Ovary (tissue), 10 donors: Measurements from ENCODE around the gene TMEM145. TPM values are rescaled to one million over a fixed set of nuclear protein-coding genes. Genes with fewer than 3 reads are reported as not detected.
"Not testable (repeated sequence)": the region's sequence is repeated elsewhere in the genome, so short reads cannot be mapped to it uniquely, and the experiment has no call there.

Source experiments
- DNase-seq, 5 donors: peaks; one replicate each; pipeline ENCODE4 v3.0.0-alpha.2; 2019 to 2020
- H3K27ac ChIP-seq, 2 donors: fragments of 200-600 bp; one replicate each; pipeline versions ENCODE4 v1.5.1 to v1.8.0; 2019 to 2022
- H3K27me3 ChIP-seq: fragments of 200-600 bp; one replicate; pipeline ENCODE4 v1.8.0; 2022
- H3K36me3 ChIP-seq: fragments of 200-600 bp; sonication (generic); one replicate; pipeline ENCODE4 v1.5.1; 2019
- H3K4me1 ChIP-seq: one replicate; pipeline ENCODE4 v1.8.1; 2013; ENCODE audit warnings: mild to moderate bottlenecking, moderate library complexity; ENCODE audit not compliant: insufficient read depth
- H3K4me3 ChIP-seq: fragments of 200-600 bp; sonication (generic); one replicate; pipeline ENCODE4 v1.5.1; 2017
- H3K9me3 ChIP-seq, 2 donors: fragments of 200-600 bp in 1 of 2; sonication (generic) in 1 of 2; one replicate each; pipeline versions ENCODE4 v1.5.1 to v1.8.1; 2013 to 2019; ENCODE audit warnings: mild to moderate bottlenecking in 1 of 2, moderate library complexity in 1 of 2
- EP300 ChIP-seq: sonication (generic); formaldehyde crosslinking; IDR thresholded peaks from one replicate; pipeline ENCODE4 v1.6.1; 2017; ENCODE audit warnings: antibody characterized with exemption
- POLR2A ChIP-seq: fragments of 450-650 bp; IDR thresholded peaks from one replicate; pipeline ENCODE4 v1.6.1; 2017; ENCODE audit warnings: antibody characterized with exemption, mild to moderate bottlenecking, moderate library complexity
- WGBS, 3 donors: extraction: QIAGEN DNeasy Blood & Tissue Kit in 1 of 3; methylation state at CpG; one replicate each; pipeline versions ENCODE4 v1.1.5 to v1.1.7; 2013 to 2017; 5-methylcytosine and 5-hydroxymethylcytosine counted together
- intact Hi-C, 4 donors: fragments of 100-400 bp; cut with DNase I; formaldehyde crosslinking; loops; one replicate each; pipeline versions ENCODE4 v1.11.0 to v1.15.1; 2022 to 2023
- long read RNA-seq, 3 donors: library from polyadenylated mRNA in 2 of 3; unstranded in 2 of 3; transcript quantifications; one replicate each; pipeline ENCODE4 v2.0.0 and lab custom pipeline, GENCODE V29; 2021 to 2026
- polyA plus RNA-seq, 2 donors: library from polyadenylated mRNA; stranded (reverse); fragments of 200-250 nt in 1 of 2; fragments of 350-450 nt in 1 of 2; fragmentation: Illumina TruSeq in 1 of 2; extraction: RNeasy Lipid Tissue Mini Kit (QIAGEN cat#74804) in 1 of 2; gene quantifications; one replicate each; pipeline ENCODE4 v1.2.3, GENCODE V29; 2013 to 2014
- total RNA-seq, 7 donors: library from RNA; depleted of rRNA in 2 of 7; stranded (reverse); fragments of >200 nt in 2 of 7; fragmentation: NEBNext Ultra II Directional in 3 of 7; extraction: Animal tissue kit (Norgen Biotek cat#: 25700) in 3 of 7; gene quantifications; one replicate each; pipeline versions ENCODE4 v1.1.0 to v1.2.4, GENCODE V29; 2016 to 2023
- TF ChIP-seq, protein P1 (sequence below), 3 donors: fragments of 450-650 bp in 2 of 3; fragments of 200-600 bp in 1 of 3; IDR thresholded peaks; one replicate each; pipeline versions ENCODE4 v1.5.1 to v1.8.0; 2016 to 2022; ENCODE audit warnings: antibody characterized with exemption in 3 of 3, mild to moderate bottlenecking in 1 of 3
- donor health status: DM: no; HTN: no; CAD: no; lungs with moderate emphysema.
- donor health status: DM: no; HTN: no; CAD: no.
- donor health status: Bipolar disorder and iron deficiency.
- donor health status: DM: yes; HTN: yes; CAD: no.
- donor health status: DM: no; HTN: no; CAD: no.
- donor health status: DM: yes; HTN: yes; CAD: no.

Gene TMEM145
- 1 to 10 TPM in 1 of 7 donors, under 1 TPM in 4, not detected in 2; 0.20 to 1.7 (median 0.31) TPM for total RNA-seq
- polyA plus RNA-seq: under 1 TPM in 1 of 2 donors, not detected in 1; 0.08 TPM
- long read RNA-seq, donor 1: 0 reads
- long read RNA-seq, donor 2, partial matches to known transcripts: 0 of 1 reads
- long read RNA-seq, donor 2, other reads (novel, unspliced or antisense): 0 of 1 reads
- long read RNA-seq, donor 3, partial matches to known transcripts: 0 of 1 reads
- long read RNA-seq, donor 3, other reads (novel, unspliced or antisense): 1 of 1 reads

DNA sequence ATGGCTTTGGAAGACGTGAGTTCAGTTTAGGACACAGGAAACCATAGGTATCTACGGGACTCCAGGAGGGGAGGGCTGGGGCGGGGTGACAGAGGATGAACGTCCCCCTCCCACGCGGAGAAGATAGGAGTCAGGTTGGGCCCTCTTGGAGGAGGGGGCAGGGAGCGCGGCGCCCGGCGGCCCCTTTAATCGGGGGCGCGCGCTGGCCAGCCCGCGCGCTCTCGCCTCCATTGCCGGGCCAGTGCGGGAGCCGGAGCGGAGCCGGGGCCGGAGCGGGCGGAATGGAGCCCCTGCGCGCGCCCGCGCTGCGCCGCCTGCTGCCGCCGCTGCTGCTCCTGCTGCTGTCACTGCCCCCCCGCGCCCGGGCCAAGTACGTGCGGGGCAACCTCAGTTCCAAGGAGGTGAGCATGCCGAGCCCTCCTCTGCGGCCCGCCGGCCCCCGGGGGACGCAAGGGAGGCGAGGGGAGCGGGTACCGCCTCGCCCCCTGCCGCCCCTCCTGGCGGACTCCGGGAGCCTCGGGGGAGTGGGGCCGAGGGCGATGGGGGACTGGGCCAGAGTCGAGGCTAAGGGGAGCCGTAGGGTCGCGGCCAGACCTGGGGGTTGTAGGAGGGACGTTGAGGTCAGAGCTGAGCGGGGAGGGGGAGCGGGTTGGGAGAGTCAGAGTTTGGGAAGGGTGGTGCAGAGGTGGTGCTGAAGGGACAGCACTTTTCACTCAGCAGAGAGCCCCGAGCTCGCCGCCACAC, at the start of gene TMEM145:
Gene TMEM145 (plus strand): TSS at position 214 of the 744 bp plus-strand sequence. CDS start 68 bp downstream, at position 282.
- H3K27me3 ChIP-seq: no peaks in the 10 kb centered on the region
- intact Hi-C loops: no loop called here
- no peaks in the 10 kb centered on the region for H3K9me3 ChIP-seq
- 0 to 2% (median 1%) methylated on average over 26 to 67 of the region's 67 CpGs for WGBS, 3 donors
- DNase-seq: peak; percentile 21 to 65 (median 42)
- H3K27ac ChIP-seq: no peak within 1 kb of the TSS
- no peaks in the 10 kb centered on the region for H3K36me3 ChIP-seq
- TF ChIP-seq EP300 (no peak), POLR2A (no peak)
- TF ChIP-seq, protein P1, sequence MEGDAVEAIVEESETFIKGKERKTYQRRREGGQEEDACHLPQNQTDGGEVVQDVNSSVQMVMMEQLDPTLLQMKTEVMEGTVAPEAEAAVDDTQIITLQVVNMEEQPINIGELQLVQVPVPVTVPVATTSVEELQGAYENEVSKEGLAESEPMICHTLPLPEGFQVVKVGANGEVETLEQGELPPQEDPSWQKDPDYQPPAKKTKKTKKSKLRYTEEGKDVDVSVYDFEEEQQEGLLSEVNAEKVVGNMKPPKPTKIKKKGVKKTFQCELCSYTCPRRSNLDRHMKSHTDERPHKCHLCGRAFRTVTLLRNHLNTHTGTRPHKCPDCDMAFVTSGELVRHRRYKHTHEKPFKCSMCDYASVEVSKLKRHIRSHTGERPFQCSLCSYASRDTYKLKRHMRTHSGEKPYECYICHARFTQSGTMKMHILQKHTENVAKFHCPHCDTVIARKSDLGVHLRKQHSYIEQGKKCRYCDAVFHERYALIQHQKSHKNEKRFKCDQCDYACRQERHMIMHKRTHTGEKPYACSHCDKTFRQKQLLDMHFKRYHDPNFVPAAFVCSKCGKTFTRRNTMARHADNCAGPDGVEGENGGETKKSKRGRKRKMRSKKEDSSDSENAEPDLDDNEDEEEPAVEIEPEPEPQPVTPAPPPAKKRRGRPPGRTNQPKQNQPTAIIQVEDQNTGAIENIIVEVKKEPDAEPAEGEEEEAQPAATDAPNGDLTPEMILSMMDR (IDR thresholded peaks at IDR 0.05): peak in 1 of 3 donors; percentile 16
- H3K4me3 ChIP-seq: peak within 1 kb of the TSS; percentile 30
- peaks cover 3% of the 10 kb centered on the region for H3K4me1 ChIP-seq

GRCh38 chr19:42266105-42266504, 47.0 kb upstream of the TMEM145 start:
- intact Hi-C loops, H3K4me3 ChIP-seq, H3K9me3 ChIP-seq, H3K36me3 ChIP-seq, H3K27me3 ChIP-seq, H3K4me1 ChIP-seq, DNase-seq, H3K27ac ChIP-seq: not testable (repeated sequence)
- WGBS, 3 donors: 87 to 92% (median 88%) methylated on average over 4 of the region's 4 CpGs

GRCh38 chr19:42266928-42267603, 46.0 kb upstream of the TMEM145 start:
- H3K4me3 ChIP-seq, H3K9me3 ChIP-seq, H3K4me1 ChIP-seq, H3K36me3 ChIP-seq, H3K27me3 ChIP-seq, intact Hi-C loops: not testable (repeated sequence)
- DNase-seq: peak in 4 of 5 donors; percentile 12 to 38 (median 34)
- 84 to 88% (median 88%) methylated on average over 25 of the region's 25 CpGs for WGBS, 3 donors
- H3K27ac ChIP-seq: peak overlapping the region in 1 of 2 donors; percentile 100

DNA sequence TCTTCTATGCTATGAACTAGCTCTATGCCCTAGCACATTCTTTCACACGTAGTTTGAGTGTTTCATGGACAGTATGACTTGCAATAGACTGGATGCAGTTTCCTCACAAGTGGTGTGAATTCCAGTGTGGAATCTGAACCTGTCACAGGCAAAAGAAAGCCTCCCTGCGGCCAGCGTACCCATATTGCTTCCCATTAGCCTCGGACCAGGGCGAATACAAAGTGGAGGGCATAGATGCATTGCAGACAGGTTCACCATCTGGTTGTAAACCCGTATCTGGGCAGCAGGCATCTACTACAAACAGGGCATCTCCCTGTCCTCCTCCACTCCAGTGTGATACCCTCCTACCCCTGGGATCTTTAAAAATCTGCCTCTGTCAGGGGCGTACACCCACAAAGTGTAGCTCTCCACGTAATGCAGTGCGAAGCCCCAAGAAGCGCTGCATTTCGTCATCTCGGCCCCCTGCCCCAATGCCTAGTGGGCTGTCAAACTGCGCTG, 45.4 kb upstream of the TMEM145 start:
- no peaks in the 10 kb centered on the region for H3K9me3 ChIP-seq
- 1 to 5% (median 4%) methylated on average over 13 of the region's 13 CpGs for WGBS, 3 donors
- H3K36me3 ChIP-seq: no peaks in the 10 kb centered on the region
- H3K27me3 ChIP-seq: no peaks in the 10 kb centered on the region
- H3K4me3 ChIP-seq: peak overlapping the region; percentile 38
- intact Hi-C loops: loop anchor here in 1 of 4 donors (2.0 kb wide), 1 partner anchor 13 kb away; the partner anchor contains the start of gene ERF
- peaks cover 6% of the 10 kb centered on the region for H3K4me1 ChIP-seq
- DNase-seq: no peak
- H3K27ac ChIP-seq: peak overlapping the region; percentile 94 to 100
- no peak for TF ChIP-seq POLR2A
- TF ChIP-seq, protein P1 (IDR thresholded peaks at IDR 0.05): no peak
- TF ChIP-seq EP300: no peak

DNA sequence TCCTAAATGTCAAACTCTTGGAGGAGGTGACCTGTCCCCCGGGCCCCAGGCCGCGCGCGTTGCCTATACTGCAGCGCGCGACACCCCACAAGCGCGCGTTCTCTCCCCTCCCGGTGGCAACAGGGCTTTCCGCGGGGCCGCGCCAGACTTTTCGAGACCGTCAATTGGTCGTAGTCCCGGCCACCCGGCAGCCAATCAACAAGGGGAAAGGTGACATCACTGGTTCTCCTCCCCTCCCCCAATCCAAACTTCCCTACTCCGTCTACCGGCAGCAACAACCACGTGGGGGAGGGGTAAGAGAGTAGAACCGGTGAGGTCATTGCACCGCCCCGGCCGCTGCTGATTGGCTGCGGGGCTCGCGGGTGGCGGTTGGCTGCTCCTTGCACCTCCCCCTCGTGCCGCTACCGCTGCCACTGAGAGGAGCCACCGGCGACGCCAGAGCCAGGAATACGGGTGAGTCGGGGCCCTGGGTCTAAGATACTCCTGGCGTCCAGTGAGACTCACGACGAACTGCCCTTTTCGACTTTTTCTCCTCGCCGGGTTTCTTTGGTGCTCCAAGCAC, 44.9 kb upstream of the TMEM145 start:
- H3K4me1 ChIP-seq: peaks cover 6% of the 10 kb centered on the region
- no peaks in the 10 kb centered on the region for H3K36me3 ChIP-seq
- peak; percentile 97 to 99 (median 98) for DNase-seq
- TF ChIP-seq POLR2A (peak; percentile 89), EP300 (peak; percentile 51)
- TF ChIP-seq, protein P1 (IDR thresholded peaks at IDR 0.05): peak in 1 of 3 donors; percentile 4
- H3K27me3 ChIP-seq: no peaks in the 10 kb centered on the region
- H3K4me3 ChIP-seq: peak overlapping the region; percentile 89
- no peaks in the 10 kb centered on the region for H3K9me3 ChIP-seq
- WGBS, 3 donors: 0 to 1% (median 1%) methylated on average over 45 to 46 of the region's 46 CpGs
- intact Hi-C loops: loop anchor here in 1 of 4 donors (2.0 kb wide), 1 partner anchor 13 kb away; the partner anchor contains the start of gene ERF
- H3K27ac ChIP-seq: peak overlapping the region; percentile 94 to 100
